LNCaP clone FGC (cell line): Measurements from ENCODE around the gene LCAT.

Source experiments
- DNase-seq: peaks from one replicate; pipeline ENCODE4 v3.0.0-alpha.2; 2011; ENCODE audit warnings: low read depth
- H3K4me3 ChIP-seq: 2 replicates; pipeline ENCODE4 v1.5.1; 2011; ENCODE audit warnings: mild to moderate bottlenecking, low read depth, low read length, control low read depth
- TF ChIP-seq, protein P1 (sequence below): IDR thresholded peaks from 2 replicates; pipeline ENCODE4 v1.5.1; 2012; ENCODE audit warnings: mild to moderate bottlenecking; ENCODE audit not compliant: control insufficient read depth, insufficient read depth; ENCODE audit errors: extremely low read depth

The LCAT gene, protein sequence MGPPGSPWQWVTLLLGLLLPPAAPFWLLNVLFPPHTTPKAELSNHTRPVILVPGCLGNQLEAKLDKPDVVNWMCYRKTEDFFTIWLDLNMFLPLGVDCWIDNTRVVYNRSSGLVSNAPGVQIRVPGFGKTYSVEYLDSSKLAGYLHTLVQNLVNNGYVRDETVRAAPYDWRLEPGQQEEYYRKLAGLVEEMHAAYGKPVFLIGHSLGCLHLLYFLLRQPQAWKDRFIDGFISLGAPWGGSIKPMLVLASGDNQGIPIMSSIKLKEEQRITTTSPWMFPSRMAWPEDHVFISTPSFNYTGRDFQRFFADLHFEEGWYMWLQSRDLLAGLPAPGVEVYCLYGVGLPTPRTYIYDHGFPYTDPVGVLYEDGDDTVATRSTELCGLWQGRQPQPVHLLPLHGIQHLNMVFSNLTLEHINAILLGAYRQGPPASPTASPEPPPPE

GRCh38 chr16:67943619-67944504 is at the start of gene LCAT:
Gene LCAT, minus strand, starts transcription at chr16:67944120. Its CDS starts 19 bp downstream, at chr16:67944101.
- TF ChIP-seq, protein P1, sequence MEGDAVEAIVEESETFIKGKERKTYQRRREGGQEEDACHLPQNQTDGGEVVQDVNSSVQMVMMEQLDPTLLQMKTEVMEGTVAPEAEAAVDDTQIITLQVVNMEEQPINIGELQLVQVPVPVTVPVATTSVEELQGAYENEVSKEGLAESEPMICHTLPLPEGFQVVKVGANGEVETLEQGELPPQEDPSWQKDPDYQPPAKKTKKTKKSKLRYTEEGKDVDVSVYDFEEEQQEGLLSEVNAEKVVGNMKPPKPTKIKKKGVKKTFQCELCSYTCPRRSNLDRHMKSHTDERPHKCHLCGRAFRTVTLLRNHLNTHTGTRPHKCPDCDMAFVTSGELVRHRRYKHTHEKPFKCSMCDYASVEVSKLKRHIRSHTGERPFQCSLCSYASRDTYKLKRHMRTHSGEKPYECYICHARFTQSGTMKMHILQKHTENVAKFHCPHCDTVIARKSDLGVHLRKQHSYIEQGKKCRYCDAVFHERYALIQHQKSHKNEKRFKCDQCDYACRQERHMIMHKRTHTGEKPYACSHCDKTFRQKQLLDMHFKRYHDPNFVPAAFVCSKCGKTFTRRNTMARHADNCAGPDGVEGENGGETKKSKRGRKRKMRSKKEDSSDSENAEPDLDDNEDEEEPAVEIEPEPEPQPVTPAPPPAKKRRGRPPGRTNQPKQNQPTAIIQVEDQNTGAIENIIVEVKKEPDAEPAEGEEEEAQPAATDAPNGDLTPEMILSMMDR, result no peak
- H3K4me3 ChIP-seq, result no peak within 1 kb of the TSS
- no peak for DNase-seq

- no peak overlapping the region for H3K4me3 ChIP-seq
- peak; percentile 25 for DNase-seq
- TF ChIP-seq, protein P1, result peak; percentile 98
Observed at GRCh38 chr16:67993207-67994039, 49.5 kb upstream of the LCAT start.

- TF ChIP-seq, protein P1, result no peak
- no peak overlapping the region for H3K4me3 ChIP-seq
Observed at GRCh38 chr16:67992661-67993206, 48.8 kb upstream of the LCAT start.

GRCh38 chr16:67990018-67990386 is 46.1 kb upstream of the LCAT start:
- DNase-seq, result no peak
- no peak overlapping the region for H3K4me3 ChIP-seq
- TF ChIP-seq, protein P1, result no peak

More at GRCh38 chr16:67992661-67993206, 48.8 kb upstream of the LCAT start:
- no peak for DNase-seq

DNA sequence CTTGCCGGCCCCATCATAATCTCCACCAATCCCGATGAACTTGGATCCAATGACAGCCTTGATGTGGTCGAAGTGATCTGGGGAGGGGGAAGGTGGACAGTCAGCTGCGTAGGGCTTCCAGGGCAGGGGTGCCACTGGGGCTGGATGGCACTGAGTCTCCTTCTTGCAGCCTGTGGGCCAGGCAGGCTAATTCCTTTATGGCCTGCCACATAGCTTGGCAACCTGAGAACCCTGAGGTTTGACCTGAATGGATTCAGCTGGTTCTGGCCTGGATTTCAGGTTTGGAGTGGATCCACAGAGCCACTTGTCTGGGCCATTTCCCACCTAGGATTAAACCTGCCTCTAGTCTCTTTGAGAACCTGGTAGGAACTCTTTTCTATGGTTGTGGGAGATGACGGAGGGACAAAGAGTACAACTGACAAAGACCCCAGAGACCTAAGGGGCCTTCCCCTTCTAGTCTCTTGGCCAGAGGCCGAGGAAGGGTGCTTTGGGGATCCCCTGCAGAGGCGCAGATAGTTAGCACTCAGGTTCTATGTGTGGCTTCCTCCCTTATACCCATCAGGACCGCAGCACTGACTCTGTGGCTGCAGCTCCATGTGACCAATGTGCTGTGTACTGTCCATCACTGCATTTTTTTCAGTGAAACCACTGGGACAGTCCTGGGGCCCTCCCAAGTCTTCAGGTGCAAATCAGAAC is 45.5 kb upstream of the LCAT start:
- TF ChIP-seq, protein P1, result no peak
- H3K4me3 ChIP-seq, result no peak overlapping the region
- DNase-seq, result no peak
